IPS-18a (cell line): ENCODE results near the gene DPYSL4.

ENCODE experiments used
- H3K27ac ChIP-seq: one replicate; pipeline ENCODE4 v1.5.1; 2013; ENCODE audit warnings: low read length
- H3K27me3 ChIP-seq: one replicate; pipeline ENCODE4 v1.6.1; 2013; ENCODE audit warnings: mild to moderate bottlenecking, low read length; ENCODE audit not compliant: control insufficient read depth, insufficient read depth
- H3K36me3 ChIP-seq: one replicate; pipeline ENCODE4 v1.6.1; 2013; ENCODE audit warnings: low read depth, low read length; ENCODE audit not compliant: control insufficient read depth
- H3K4me1 ChIP-seq: one replicate; pipeline ENCODE4 v1.6.1; 2013; ENCODE audit warnings: low read depth, low read length; ENCODE audit not compliant: control insufficient read depth
- H3K4me3 ChIP-seq: one replicate; pipeline ENCODE4 v1.5.1; 2013; ENCODE audit warnings: low read length
- H3K9ac ChIP-seq: one replicate; pipeline ENCODE4 v1.6.1; 2013; ENCODE audit warnings: mild to moderate bottlenecking, low read length, moderate library complexity
- H3K9me3 ChIP-seq: one replicate; pipeline ENCODE4 v1.6.1; 2013; ENCODE audit warnings: low read depth, low read length; ENCODE audit not compliant: control insufficient read depth

DPYSL4 gene

DNA sequence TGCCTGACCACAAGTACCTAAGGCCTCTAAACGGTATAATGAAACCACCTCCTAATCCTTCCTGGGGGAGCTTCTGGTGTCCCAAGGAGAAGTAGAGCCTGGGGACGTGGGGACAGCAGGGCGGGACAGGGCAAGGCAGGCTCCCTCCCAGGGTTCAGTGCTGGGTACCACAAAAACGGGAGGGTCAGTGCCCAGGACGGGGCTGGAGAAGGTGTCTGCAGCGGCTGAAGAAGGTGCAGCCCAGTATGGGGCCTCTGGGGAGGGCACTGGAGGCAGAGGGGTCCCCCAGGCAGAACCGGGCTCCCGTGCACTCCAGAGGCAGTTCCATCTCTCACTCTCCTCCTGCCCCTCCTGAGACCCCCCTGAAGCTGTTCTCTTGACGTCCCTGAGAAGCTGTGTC, 46.2 kb downstream of the DPYSL4 start:
- Histone ChIP-seq H3K9ac (no peak overlapping the region), H3K36me3 (no peaks in the 10 kb centered on the region), H3K4me1 (no peaks in the 10 kb centered on the region), H3K27ac (no peak overlapping the region), H3K27me3 (no peaks in the 10 kb centered on the region), H3K9me3 (no peaks in the 10 kb centered on the region), H3K4me3 (no peak overlapping the region)

DNA sequence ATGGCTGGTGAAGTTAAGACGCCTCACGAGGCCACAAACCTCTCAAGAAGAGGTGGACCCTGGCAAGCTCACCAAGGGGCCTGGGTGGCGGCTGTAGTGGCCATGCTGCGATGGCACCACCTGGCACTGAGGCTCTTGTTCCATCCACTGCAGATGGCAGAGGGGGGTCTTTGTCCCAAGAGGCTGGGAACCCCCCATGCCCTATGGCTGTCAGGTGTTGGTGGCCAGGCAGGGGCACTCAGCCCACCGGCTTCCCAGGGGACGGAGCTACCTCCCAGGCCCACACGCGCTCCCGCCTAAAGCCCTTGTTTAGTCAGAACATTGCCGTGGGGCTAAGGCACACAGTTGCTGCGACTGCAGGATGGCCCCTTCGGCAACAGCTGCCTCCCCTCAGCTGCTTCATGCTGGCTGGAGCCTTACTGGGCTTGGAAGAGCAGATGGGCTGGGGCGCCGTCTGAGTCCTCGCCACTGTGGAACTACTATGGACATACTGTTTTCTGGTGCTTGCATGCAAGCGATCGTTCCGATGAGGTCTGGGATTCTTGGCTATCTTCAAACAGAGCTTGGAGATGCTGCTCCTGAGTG, 46.8 kb downstream of the DPYSL4 start:
- H3K27me3 ChIP-seq, result no peaks in the 10 kb centered on the region
- H3K9me3 ChIP-seq, result no peaks in the 10 kb centered on the region
- no peaks in the 10 kb centered on the region for H3K36me3 ChIP-seq
- H3K27ac ChIP-seq, result no peak overlapping the region
- no peak overlapping the region for H3K4me3 ChIP-seq
- H3K4me1 ChIP-seq, result no peaks in the 10 kb centered on the region
- no peak overlapping the region for H3K9ac ChIP-seq

DNA sequence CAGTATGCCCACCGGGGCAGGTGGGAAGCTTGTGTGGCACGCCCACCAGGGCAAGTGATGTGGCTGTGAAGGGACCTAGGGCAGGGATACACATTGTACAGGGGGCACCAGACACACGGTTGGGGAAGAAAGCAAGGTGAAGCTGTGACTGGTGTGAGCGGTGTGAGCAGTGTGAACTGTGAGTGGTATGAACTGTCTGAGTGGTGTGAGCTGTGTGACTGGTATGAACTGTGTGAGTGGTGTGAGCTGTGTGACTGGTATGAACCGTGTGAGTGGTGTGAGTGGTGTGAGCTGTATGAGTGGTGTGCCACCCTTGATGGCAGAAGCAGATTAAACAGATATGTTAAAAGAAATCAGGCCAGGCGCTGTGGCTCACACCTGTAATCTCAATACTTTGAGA, 48.1 kb downstream of the DPYSL4 start:
- H3K4me1 ChIP-seq, result no peaks in the 10 kb centered on the region
- H3K36me3 ChIP-seq, result no peaks in the 10 kb centered on the region
- H3K4me3 ChIP-seq, result no peak overlapping the region
- H3K9me3 ChIP-seq, result no peaks in the 10 kb centered on the region
- no peaks in the 10 kb centered on the region for H3K27me3 ChIP-seq
- H3K27ac ChIP-seq, result no peak overlapping the region
- no peak overlapping the region for H3K9ac ChIP-seq

DNA sequence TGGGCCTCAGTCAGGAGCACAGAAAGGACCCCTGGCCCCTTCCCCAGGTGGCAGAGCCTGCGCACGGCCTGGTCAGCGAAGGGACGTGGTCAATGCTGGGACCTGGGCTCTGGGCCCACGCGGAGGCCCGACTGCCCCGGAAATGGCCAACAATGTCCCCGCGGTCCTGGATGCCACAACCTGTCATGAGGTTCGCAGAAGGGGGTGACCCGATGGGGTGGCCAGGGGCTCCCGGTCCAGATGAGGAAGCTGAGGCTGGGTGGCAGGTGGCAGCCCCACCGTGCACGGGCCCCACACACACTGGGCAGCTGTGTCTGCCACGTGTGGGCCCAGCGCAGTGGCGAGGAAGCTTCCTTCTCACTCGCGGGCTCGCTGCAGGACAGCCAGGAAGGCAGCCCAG, 49.4 kb downstream of the DPYSL4 start:
- Histone ChIP-seq H3K27me3 (no peaks in the 10 kb centered on the region), H3K4me1 (no peaks in the 10 kb centered on the region)

DNA sequence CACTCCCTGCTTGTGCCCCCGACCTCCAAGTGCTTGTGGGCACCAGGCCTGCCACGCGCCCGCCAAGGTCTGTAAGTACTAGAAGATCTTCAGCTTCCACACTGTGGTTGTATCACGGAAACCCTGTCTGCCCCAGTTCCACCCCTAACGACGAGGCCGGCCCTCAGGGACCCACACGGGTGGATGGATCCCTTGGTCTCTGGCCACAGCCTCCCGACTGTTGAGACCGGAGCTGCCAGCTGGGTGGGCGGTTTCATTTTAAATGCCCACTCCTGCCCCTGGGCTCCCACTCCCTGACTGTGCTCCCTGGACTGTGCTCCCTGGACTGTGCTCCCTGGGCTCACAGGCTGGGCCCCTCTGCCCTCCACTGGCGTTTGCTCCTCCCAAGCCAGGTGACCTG, 50.1 kb downstream of the DPYSL4 start:
- Histone ChIP-seq H3K9ac (no peak overlapping the region), H3K4me3 (no peak overlapping the region), H3K4me1 (no peaks in the 10 kb centered on the region), H3K27me3 (no peaks in the 10 kb centered on the region), H3K9me3 (no peaks in the 10 kb centered on the region), H3K27ac (no peak overlapping the region), H3K36me3 (no peaks in the 10 kb centered on the region)

More for the DNA sequence above, 49.4 kb downstream of the DPYSL4 start:
- Histone ChIP-seq H3K9me3 (no peaks in the 10 kb centered on the region), H3K36me3 (no peaks in the 10 kb centered on the region), H3K4me3 (no peak overlapping the region), H3K27ac (no peak overlapping the region), H3K9ac (no peak overlapping the region)

DNA sequence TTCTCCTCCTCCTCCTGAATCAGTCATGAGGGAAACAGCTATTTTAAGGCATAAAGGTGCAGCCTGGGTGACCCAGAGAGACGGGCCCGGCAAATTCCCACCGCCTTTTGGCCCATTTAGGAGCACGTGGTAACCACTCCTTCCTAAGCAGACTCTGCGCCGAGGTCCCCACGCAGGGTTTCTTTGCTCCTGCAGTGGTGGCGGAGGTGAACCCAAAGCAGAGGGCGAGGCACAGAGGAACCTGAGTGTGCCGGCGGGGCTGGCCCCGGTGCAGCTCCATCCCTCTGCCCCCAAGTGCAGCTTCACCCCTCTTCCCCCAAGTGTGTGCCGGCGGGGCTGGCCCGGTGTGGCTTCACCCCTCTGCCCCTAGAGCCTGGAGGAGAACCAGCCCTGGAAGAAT, 50.6 kb downstream of the DPYSL4 start:
- Histone ChIP-seq H3K9ac (no peak overlapping the region), H3K27ac (no peak overlapping the region), H3K36me3 (no peaks in the 10 kb centered on the region), H3K4me3 (no peak overlapping the region), H3K4me1 (no peaks in the 10 kb centered on the region), H3K9me3 (no peaks in the 10 kb centered on the region), H3K27me3 (no peaks in the 10 kb centered on the region)

DNA sequence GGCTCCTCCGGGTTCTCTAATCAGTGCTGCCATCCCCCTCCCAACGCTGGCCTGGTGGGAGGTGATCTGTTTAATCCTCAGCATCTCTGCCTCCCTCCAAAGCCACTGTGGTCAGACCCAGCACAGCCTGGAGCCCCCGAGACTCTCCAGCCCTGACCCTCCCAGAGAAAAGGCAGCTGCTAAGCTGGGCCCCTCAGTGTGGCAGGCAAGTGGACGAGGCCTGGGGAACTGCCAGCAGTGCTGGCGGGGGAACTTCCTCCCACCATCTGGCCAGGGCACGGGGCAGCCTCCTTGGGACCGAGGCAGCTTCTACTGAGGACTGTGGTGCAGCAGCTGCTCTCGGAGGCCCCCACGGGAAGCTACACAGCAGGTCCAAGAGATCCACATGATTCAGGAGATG, 51.1 kb downstream of the DPYSL4 start:
- H3K9me3 ChIP-seq, result no peaks in the 10 kb centered on the region
- H3K4me1 ChIP-seq, result no peaks in the 10 kb centered on the region
- H3K36me3 ChIP-seq, result no peaks in the 10 kb centered on the region
- H3K4me3 ChIP-seq, result no peak overlapping the region
- no peaks in the 10 kb centered on the region for H3K27me3 ChIP-seq
- H3K9ac ChIP-seq, result no peak overlapping the region
- no peak overlapping the region for H3K27ac ChIP-seq

DNA sequence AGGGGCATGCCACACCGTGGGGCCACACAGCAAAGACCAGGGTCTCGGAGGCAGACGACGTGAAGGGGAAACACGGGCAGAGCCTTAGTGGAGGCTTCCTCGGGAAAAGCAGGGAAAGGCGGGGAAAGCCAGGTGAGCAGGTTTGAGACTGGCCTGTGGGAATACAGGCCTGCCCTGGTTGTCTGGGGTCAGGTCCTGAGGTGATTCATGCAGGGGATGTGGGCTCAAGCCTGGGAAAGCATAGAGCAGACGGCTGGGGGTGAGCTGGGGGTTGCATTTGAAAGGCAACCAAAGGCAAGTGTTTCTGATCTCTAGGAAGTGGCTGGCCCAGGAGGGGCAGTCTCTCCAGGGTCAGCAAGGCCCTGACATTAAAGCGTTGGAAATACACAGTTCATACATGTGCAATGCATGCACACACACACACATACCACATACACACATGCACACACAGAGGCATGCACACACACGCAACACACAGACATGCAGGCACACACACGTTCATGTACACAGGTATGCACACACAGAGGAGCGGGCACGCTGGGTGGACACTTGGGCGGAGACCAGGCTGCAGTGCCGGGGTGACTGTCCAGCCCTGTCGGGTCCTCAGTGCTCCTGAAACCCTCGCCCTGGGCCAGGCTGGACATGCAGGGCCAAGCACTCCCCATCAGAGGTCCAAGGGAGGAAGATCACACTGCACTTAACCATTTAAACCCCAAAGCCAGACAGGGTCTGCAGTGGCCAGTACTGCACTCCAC, 51.8 kb downstream of the DPYSL4 start:
- Histone ChIP-seq H3K27ac (no peak overlapping the region), H3K9me3 (no peaks in the 10 kb centered on the region), H3K36me3 (no peaks in the 10 kb centered on the region), H3K4me3 (no peak overlapping the region), H3K4me1 (no peaks in the 10 kb centered on the region), H3K9ac (no peak overlapping the region), H3K27me3 (no peaks in the 10 kb centered on the region)

DNA sequence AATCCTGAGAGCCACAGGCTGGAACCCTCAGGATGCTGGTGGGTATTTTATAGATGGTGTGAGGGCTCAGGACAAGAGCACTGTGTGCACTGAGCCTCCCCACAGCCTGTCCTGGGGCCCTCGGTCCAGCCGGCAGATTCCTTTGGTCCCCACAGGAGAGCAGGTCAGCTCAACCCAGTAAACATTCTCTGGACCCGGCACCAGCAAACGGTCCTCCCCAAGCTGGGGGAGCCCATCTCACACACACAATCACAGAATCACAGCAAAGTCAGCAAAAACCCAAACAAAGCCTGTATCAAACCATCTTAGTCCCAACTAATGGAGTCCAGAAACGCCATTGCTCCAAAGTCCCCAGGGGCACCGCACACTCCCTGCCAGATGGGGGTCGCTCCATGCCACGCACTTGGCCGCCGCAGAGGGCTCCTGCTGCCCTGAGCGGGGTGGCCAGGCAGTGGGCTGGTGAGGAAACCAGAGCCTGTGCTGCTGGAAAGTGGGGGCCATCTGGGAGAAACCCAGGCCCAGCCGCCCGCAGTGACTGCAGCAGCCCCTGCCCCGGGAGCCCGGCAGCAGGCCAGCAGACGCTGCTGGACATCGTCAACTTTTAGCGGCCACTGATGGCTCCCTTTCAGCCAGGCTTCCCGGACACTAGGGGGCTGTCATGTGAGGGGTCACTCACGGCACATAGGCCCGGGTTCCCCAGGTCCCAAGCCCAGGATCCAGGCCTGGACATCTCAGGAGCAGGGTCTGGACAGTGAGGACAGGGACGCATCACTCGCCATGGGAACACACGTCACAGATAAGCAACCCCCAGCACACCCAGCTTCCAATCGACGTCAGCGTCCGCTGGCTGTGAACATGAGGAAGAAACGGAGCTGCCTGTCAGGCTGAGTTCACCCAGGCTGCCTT, 52.6 kb downstream of the DPYSL4 start:
- H3K9me3 ChIP-seq, result no peaks in the 10 kb centered on the region
- H3K27me3 ChIP-seq, result no peaks in the 10 kb centered on the region
- no peak overlapping the region for H3K9ac ChIP-seq
- no peak overlapping the region for H3K4me3 ChIP-seq
- H3K4me1 ChIP-seq, result no peaks in the 10 kb centered on the region
- H3K27ac ChIP-seq, result no peak overlapping the region
- H3K36me3 ChIP-seq, result no peaks in the 10 kb centered on the region

DNA sequence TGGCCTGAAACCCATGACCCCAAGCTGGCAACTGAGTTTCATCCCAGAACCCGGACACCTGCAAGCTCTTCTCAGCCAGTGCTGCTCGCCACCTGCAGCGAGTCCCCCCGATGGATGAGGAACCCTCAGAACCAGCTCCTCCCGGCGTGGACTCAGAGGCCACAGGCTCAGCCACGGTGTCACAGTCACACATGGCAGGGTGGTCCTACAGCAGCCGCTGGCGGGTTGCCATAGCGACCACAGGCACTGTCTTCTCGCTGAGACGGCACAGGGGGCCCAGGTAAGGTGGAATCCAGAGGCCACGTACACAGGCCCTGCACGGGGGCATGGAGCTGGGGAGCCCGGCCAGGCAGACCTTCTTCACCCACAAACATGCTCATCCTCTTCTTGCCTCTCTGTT, 53.4 kb downstream of the DPYSL4 start:
- no peak overlapping the region for H3K4me3 ChIP-seq
- H3K27ac ChIP-seq, result no peak overlapping the region
- H3K36me3 ChIP-seq, result no peaks in the 10 kb centered on the region
- no peaks in the 10 kb centered on the region for H3K9me3 ChIP-seq
- H3K27me3 ChIP-seq, result no peaks in the 10 kb centered on the region
- H3K4me1 ChIP-seq, result no peaks in the 10 kb centered on the region
- no peak overlapping the region for H3K9ac ChIP-seq

DNA sequence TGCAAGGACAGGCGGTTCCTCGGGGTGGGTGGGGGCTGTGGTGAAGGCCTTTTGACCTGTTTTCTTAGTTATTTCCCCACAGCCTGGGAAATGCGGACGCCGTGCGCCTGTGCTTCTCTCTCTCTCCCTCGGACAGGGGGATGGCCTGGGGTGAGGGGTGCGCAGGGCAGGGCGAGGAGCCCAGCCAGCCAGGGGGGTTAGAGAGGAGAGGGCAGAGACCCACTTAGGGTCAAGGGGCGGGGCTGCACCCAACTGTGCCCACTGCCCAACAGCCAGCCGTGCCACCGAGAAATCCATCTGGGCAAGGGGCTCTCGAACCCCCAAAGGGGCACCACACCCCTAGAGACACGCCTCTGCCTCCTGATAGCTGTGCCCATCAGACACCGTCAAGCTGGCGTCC, 53.8 kb downstream of the DPYSL4 start:
- Histone ChIP-seq H3K9me3 (no peaks in the 10 kb centered on the region), H3K27ac (no peak overlapping the region), H3K36me3 (no peaks in the 10 kb centered on the region), H3K27me3 (no peaks in the 10 kb centered on the region), H3K4me3 (no peak overlapping the region), H3K9ac (no peak overlapping the region), H3K4me1 (no peaks in the 10 kb centered on the region)
